Right renal pelvis (tissue), 4 donors: ENCODE results near the gene ARHGAP44. TPM values are rescaled to one million over a fixed set of nuclear protein-coding genes. Genes with fewer than 3 reads are reported as not detected.
"Not testable (repeated sequence)": the region's sequence is repeated elsewhere in the genome, so short reads cannot be mapped to it uniquely, and the experiment has no call there.

Source experiments
- DNase-seq, 4 donors: peaks; one replicate each; pipeline ENCODE4 v3.0.0-alpha.2; 2013; ENCODE audit warnings: low read depth in 4 of 4, low spot score in 3 of 4, missing footprints in 1 of 4
- polyA plus RNA-seq, 4 donors: library from polyadenylated mRNA; unstranded; fragments of 120-200 nt; gene quantifications; one replicate each; pipeline ENCODE4 v1.2.1, GENCODE V29; 2013; ENCODE audit not compliant: insufficient read length in 4 of 4

The ARHGAP44 gene
- polyA plus RNA-seq, 4 donors, result 7.4 to 8.8 (median 8.1) TPM

- DNase-seq, result no peak
Observed at GRCh38 chr17:12815642-12816141, 26.4 kb downstream of the ARHGAP44 start.

- no peak for DNase-seq
Observed at GRCh38 chr17:12821376-12821940, 32.2 kb downstream of the ARHGAP44 start.

- no peak for DNase-seq
Observed at GRCh38 chr17:12826431-12826830, 37.1 kb downstream of the ARHGAP44 start.

DNA sequence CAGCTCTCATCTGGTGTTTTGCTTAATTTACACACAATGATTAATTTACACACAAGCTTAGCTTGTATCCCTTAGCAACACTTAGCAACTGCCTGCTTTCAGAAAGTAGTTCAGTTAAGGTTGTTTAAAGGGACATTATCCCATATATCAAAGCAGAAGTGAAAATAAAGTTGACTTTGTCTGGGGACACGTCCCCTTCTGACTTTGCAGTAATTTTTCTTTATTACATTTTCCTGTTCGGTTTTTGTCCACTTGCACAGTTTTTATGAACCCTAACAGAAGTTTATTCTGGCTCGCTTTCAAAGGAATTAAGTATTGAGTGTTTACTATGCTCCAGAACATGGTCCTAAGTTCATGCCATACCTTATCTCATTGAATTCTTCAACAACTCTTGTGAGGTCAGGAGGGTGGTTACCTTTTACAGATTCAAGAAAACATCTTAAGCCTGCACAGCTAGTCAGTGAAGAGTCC lies 41.5 kb downstream of the ARHGAP44 start:
- DNase-seq, result peak; percentile 44 to 54 (median 50)

DNA sequence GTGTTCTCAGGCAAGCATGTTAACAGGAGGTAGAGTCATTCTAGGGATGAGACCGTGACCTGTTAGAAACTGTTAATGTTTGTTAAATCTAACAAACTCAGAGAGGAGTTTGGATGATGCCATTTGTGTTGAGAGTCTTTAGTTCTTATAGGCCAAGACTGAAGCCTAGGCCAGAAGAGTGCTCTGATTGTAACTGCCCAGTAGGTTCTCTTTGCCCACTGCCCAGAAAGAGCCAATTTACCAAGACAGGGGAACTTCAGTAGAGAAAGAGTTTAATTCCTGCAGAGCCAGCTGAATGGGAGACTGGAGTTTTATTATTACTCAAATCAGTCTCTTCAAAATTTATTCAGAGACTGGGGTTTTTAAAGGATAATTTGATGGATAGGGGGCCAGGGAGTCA lies 42.5 kb downstream of the ARHGAP44 start:
- DNase-seq, result no peak

DNA sequence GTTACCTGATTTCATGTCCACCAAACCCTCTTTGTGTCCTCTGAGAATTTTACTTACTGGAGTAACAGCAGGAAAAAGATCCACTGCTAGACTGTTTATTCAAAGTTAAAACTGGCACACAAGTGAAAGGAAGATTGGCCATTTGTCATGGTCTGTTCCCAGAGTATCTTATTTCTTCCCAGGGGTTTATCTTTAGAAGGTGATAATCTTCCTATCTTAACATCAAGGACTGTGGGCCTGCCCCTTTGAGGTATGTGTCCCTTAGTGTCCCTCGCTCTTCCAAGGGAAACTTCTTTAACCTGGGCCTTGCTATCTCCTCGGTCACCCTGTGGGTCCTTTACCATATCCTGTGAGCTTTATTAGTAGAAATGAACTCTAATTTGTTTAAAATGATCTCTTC lies 49.7 kb downstream of the ARHGAP44 start:
- no peak for DNase-seq

DNA sequence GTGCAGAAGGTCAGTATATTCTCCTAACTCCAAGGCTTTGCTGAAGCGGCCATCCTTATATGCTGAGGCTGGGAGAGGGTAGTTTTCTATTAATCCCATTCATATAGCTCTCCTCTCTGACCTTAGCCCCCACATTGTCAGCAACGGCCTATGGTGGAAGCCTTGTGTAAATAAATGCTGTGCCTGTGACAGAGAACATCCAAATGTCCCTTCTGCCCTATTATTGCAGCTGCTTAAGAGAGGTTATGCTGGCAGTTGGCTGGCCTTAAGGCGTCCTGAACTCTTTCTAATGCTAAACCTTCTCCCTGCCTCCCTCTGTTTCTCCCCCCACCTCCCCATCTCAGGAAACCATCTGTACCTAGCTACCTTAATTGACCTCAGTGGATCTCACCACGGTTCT lies 53.6 kb downstream of the ARHGAP44 start:
- DNase-seq, result no peak

DNA sequence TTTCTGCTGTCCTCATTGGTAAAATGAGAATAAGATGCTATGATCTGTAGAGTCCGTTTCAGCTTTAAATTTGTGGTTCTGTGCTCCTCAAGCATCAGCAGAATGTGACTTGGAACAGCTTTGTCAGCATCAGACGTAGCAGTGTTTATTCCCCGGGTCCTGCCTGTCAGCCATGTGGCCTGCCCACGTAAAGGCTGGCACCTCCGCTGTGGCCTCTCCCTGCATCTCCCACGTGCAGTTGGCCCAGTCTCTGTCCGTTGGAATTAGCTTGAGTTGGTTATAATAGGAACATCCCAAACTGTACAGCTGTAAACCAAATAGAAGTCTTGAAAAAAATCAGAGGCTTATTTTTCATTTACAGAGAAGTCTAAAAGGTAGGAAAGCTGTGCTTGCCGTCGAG lies 61.7 kb downstream of the ARHGAP44 start:
- DNase-seq, result no peak

GRCh38 chr17:12851901-12852435 lies 62.7 kb downstream of the ARHGAP44 start:
- DNase-seq, result no peak

GRCh38 chr17:12853921-12854320 lies 64.6 kb downstream of the ARHGAP44 start:
- DNase-seq, result no peak

GRCh38 chr17:12856416-12856815 lies 67.1 kb downstream of the ARHGAP44 start:
- no peak for DNase-seq

DNA sequence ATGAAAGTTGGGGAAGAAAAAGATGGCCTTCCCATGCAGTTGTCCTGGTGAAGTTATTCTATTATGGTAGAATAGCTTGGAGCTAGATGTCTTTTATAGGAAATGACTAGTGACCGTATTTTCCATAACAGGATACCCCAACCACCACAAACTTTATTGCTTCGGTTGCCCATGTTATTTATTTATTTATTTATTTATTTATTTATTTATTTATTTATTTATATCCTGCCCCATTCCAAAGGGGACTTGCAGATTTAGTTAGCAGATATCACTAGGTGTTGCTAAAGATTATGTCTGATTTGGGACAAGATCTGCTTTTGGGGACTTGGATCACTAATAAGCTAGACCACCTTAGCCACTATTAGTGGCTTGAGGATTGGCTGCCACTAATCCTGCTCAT lies 68.3 kb downstream of the ARHGAP44 start:
- no peak for DNase-seq

DNA sequence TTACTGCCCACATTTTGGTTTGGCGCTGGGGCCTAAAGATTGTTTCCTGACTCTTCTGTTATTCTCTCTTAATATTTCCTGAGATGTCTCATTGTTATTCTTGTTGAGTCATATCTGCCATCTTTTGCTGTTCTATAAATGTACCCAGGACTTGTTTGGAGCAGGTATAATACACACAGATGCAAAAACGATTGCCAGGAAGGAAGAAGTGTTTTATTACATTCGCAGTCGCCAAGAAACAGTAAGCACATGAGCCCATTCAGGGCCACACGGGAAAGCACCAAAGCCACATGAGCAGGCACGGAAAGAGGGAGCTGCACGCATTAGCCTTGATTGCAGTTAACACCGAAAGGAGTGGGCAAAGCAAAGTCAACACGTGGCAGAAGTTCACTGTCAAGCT lies 70.2 kb downstream of the ARHGAP44 start:
- DNase-seq, result no peak

- no peak for DNase-seq
Observed at GRCh38 chr17:12865769-12866168, 76.5 kb downstream of the ARHGAP44 start.

- no peak for DNase-seq
Observed at GRCh38 chr17:12866244-12866643, 76.9 kb downstream of the ARHGAP44 start.

DNA sequence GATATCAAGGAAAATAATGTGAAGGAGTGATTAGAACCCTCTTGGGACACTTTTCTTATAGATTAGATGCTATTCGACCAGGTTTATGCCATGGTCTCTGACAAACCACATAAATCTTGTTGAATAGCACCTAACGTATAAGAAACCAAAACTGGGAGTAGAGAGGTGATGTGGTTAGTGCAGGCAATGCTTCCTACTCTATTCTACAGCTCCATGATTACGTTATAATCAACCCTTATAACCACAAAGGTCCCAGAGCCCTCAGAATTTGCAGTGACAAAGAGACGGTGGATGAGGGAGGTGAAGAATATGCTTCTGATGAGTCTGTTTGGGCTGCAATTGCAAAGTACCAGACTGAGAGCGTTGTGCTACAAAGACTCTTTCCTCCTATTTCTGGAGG lies 78.4 kb downstream of the ARHGAP44 start:
- no peak for DNase-seq

DNA sequence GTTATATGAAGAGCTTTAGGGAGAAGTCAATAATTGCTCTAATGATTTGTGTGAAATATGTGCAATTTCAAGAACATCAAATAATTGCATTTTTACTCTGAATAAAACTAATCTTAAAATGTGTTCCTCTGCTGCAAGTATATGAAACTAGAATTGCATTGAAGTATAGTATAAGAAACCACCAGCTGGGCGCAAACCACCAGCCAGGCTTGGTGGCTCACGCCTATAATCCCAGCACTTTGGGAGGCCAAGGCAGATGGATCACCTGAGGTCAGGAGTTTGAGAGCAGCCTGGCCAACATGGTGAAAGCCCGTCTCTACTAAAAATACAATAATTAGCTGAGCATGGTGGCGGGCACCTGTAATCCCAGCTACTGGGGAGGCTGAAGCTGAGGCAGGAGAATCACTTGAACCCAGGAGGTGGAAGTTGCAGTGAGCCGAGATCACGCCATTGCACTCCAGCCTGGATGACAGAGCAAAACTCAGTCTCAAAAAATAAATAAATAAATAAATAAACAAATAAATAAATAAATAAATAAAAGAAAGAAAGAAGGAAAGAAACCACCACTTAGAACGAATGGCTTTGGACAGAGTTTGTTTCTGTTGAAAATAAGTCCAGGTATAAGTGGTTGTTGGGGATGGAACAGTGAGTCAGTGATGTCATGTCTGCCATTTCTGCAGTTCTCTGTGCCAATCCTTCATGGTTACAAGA lies 84.3 kb downstream of the ARHGAP44 start:
- not testable (repeated sequence) for DNase-seq

- DNase-seq, result no peak
Observed at GRCh38 chr17:12877953-12878669, 88.8 kb downstream of the ARHGAP44 start.

GRCh38 chr17:12879096-12879495 lies 89.8 kb downstream of the ARHGAP44 start:
- DNase-seq, result not testable (repeated sequence)

DNA sequence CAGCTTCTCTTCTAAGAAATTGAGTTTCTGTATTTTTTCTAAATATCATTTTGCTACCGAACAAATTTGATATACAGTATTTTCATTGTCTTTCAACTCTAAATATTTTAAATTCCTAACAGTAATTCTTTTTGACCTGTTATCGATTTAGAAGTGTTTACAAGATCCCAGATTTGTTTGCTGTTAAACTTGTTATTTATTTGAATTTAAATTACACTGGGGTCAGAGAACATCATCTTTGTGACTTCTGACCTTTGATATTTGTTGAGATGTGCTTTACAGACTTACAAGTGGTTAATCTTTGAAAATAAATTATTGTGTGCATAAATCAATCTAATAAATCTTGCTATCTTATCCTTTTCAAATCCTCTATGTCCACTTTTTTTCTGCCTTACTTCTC lies 94.2 kb downstream of the ARHGAP44 start:
- DNase-seq, result no peak

GRCh38 chr17:12887088-12887487 lies 97.8 kb downstream of the ARHGAP44 start:
- DNase-seq, result no peak
